ENCODE data around the gene ATP1B3.

ATP1B3 gene

DNA sequence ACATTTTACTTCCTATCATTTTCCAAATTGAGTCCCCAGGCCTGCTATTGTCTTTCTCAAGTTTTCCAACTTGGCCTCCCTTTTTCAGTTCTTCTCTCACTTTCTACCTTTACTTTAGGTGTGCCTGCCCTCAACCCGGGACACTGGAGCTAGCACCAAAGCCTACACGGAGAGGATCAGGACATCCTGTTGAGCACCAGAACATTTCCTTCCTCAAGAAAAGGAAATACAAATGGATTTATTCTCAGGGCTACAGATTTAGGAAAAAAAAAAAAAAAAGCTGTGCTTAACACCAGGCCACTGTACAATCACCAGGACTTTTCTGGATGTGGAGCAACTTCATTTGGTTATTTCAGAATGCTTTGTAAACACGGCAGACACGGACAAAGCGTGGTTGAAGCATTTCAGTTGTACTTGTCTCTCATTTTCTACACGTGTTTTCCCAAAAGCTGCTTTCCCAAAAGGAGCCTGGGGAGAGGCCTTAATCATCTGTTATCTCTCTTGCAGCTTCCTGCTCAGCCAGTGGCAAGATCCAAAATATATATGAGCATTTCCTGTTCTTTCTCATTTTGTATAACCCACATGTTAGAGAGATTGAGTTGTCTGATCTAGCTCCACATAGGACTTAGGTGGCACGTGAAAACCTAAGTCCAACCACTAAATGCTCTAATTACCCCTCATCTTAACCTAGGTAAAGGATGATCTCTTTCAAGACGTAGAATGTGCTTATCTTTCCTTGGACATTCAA lies 15.5 kb upstream of the ATP1B3 start:
- DNase-seq (ENCODE audit: low read depth), result peak; percentile 37
- TF ChIP-seq, protein P1, sequence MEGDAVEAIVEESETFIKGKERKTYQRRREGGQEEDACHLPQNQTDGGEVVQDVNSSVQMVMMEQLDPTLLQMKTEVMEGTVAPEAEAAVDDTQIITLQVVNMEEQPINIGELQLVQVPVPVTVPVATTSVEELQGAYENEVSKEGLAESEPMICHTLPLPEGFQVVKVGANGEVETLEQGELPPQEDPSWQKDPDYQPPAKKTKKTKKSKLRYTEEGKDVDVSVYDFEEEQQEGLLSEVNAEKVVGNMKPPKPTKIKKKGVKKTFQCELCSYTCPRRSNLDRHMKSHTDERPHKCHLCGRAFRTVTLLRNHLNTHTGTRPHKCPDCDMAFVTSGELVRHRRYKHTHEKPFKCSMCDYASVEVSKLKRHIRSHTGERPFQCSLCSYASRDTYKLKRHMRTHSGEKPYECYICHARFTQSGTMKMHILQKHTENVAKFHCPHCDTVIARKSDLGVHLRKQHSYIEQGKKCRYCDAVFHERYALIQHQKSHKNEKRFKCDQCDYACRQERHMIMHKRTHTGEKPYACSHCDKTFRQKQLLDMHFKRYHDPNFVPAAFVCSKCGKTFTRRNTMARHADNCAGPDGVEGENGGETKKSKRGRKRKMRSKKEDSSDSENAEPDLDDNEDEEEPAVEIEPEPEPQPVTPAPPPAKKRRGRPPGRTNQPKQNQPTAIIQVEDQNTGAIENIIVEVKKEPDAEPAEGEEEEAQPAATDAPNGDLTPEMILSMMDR (conservative IDR thresholded peaks at IDR 0.05; ENCODE audit: low read depth, low read length), result no peak
- no peak overlapping the region for H3K4me3 ChIP-seq (ENCODE audit: low read depth, low read length)

DNA sequence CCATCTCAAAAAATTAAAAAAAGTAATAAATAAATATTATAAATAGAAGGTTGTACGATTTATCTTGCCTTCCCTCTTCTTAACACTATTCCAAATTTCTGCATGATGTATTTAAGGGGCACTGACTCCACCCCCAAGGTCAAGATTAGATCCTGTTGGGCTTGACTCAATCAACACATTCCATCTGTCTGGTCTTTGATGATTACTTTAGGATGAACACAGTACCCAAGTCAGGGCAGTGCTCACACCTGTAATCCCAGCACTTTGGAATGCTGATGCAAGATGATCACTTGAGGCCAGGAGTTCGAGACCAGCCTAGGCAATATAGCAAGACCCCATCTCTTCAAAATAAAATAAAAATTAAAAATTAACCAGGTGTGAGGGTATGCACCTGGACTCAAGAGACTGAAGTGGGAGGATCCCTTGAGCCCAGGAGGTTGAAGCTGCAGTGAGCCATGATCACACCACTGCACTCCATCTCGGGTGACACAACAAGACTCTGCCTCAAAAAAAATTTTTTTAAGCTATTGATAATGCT lies 14.1 kb upstream of the ATP1B3 start:
- no peak for DNase-seq (ENCODE audit: low read depth)
- TF ChIP-seq, protein P1 (conservative IDR thresholded peaks at IDR 0.05; ENCODE audit: low read depth, low read length), result no peak
- no peak overlapping the region for H3K4me3 ChIP-seq (ENCODE audit: low read depth, low read length)

DNA sequence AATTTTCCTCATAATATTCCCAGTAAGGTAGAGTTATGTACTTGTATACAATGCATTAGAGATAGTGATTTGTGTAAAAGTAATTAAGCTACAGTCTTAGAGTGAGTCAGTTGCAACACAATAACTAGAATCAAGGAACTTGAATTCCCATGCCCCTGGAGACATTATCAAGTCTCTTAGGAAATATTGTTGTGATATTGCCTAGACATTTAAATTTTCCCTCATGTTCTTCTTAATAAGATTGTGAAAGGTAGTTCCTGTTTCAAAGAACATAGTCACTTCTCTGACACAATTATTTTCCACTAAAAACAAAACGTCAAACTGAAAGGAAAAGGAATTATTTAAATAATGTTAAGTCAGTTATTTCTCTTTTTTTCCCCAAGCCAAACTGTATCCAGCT lies 13.0 kb upstream of the ATP1B3 start:
- TF ChIP-seq, protein P1 (conservative IDR thresholded peaks at IDR 0.05; ENCODE audit: low read depth, low read length), result no peak
- DNase-seq (ENCODE audit: low read depth), result no peak
- no peak overlapping the region for H3K4me3 ChIP-seq (ENCODE audit: low read depth, low read length)

DNA sequence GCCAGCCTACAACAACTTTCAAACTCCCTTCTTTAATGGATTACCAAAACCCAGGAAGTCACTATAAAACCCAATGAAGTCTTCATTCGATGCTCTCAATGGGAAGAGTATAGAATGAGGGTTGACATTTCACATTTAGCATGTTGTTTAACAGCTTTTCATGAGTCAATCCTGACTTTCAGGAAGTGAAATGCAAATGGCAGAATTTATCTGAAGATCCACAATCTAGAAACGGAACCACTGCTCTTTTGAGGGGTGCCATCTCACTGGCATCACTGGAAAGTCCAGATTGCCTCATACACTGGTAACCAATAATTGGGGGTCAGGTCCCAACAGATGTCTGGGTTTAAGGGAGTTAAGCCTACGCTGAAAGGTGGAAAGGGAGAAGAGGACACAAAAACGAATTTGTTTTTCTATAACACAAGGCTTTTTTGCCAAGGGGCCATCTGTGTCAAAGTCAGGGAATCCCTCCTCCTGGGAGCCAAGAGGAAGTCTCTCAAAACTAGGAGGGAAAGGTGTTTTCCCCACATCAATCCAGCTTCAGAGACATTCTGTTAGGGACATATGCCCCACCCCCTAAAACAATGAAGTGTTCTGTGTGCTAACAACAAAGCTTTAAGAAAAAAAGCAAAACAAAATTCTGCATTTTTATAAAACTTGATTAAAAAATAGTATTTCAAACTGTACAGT lies 12.0 kb upstream of the ATP1B3 start:
- H3K4me3 ChIP-seq (ENCODE audit: low read depth, low read length), result no peak overlapping the region
- TF ChIP-seq, protein P1 (conservative IDR thresholded peaks at IDR 0.05; ENCODE audit: low read depth, low read length), result no peak
- DNase-seq (ENCODE audit: low read depth), result no peak

DNA sequence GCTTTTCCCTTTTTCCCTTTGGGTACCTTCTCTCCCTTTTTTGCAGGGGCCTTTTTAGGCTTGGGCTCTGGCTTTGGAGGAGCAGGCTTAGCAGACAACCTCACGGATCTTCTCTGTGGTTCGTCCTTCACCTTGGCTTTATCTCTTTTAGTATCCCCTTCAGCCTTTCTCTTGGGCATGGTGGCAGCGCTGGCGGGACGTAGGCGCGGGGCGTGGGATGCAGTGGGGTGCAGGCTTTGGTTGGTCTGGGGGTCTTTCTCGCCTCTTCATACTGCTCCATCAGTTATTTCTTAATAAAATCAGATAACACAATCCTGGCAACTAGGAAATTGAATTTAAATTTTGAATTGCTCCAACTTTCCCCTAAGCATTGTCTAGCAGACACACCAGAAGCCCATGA lies 11.3 kb upstream of the ATP1B3 start:
- no peak overlapping the region for H3K4me3 ChIP-seq (ENCODE audit: low read depth, low read length)
- no peak for DNase-seq (ENCODE audit: low read depth)
- TF ChIP-seq, protein P1 (conservative IDR thresholded peaks at IDR 0.05; ENCODE audit: low read depth, low read length), result no peak

DNA sequence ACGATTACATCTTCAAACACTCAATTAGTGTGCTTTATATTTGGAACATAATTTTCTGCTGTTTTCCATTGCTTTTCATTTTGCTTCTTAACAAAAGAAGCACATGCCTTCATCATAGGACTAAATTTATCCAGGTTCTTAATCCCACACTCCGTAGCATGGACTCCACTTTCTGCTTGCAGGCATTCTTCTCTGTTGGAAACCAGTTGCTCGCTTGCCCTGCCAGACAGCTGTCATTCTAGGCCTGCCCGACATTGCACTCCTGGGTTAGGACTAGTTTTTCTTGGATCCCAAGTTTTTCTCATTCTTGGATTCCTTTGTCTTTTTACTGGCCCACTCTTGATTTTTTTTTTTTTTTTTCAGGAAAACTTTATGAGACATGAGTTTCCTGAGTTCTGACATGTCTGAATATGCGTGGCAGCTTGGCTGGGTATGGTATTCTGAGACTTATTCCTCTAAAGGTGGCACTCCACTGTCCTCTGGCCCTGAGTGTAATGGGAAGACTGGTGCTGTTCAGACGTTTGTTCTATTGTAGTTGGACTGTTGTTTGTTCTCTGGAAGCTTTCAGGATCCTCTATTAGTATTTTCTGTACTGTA lies 6.3 kb upstream of the ATP1B3 start:
- DNase-seq (ENCODE audit: low read depth), result no peak
- no peak overlapping the region for H3K4me3 ChIP-seq (ENCODE audit: low read depth, low read length)
- TF ChIP-seq, protein P1 (conservative IDR thresholded peaks at IDR 0.05; ENCODE audit: low read depth, low read length), result no peak
